ENCODE data around the gene BAZ2A.

DNA sequence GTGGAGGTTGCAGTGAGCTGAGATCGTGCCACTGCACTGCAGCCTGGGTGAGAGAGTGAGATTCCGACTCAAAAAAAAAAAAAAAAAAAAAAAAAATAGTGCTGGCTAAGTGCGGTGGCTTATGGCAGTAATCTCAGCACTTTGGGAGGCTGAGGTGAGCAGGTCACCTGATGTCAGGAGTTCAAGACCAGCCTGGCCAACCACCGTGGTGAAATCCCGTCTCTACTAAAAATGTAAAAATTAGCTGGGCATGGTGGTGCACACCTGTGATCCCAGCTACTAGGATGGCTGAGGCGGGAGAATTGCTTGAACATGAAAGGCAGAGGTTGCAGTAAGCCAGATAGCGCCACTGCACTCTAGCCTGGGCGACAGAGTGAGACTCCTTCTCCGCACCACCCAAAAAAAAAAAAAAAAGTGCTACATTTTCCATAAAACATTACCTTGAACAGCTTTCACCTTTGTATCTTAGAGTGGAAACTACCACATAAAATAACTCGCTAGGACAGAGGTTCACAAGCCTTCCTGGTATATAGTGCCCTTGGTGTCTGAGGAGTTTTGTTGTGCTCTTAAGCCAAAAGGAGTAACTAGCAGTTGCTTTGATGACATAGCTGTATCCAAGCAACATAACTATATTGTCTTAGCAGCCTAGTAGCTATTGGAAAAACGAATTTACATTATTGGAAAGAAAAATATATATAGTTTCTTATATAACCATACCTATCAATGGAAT, 46.9 kb upstream of the BAZ2A start:
- TF ChIP-seq POLR2AphosphoS5 (IDR thresholded peaks at IDR 0.05; ENCODE audit: low read depth, low read length) = no peak
- no peak for TF ChIP-seq POLR2A (IDR thresholded peaks at IDR 0.05; ENCODE audit: low read depth, low read length)
